ENCODE measurements around the gene XK. TPM values are rescaled to one million over a fixed set of nuclear protein-coding genes. Genes with fewer than 3 reads are reported as not detected.

Gene XK
- total RNA-seq, 1 donor from 2014 or later: 0.25 TPM

DNA sequence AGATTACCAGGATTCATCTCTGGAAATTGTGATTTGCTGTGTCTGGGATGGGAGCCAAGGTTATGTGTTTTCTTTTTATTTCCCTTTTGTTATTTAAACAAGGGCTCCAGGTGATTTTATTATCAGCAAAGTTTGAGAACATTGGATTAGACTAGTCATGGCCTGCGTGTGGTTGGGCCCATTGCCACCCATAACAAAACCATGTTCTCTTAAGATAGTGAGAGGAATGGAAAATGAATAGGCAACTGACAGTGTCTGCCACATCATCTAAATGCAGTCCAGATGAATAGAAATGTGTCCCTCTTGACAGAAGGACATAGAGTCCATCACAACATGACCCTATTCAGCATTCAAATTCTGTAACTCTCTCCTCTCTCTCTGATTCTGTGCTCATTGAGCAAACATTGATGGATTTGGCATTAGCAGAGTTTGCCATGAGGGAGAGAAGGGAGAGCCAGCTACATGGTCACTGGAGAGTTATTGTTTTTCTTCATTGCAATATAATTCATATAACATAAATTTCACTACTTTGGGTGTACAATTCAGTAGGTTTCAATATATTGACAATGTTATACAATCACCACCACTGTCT is 11.7 kb downstream of the XK start:
- Histone ChIP-seq H3K4me3 (ENCODE audit: insufficient read depth, low read depth, low read length) (no peak overlapping the region), H3K79me2 (ENCODE audit: insufficient read depth, low read length) (no peaks in the 10 kb centered on the region), H3K4me1 (ENCODE audit: insufficient read depth, low read length) (no peaks in the 10 kb centered on the region), H3K27me3 (ENCODE audit: insufficient read depth, low read length) (no peaks in the 10 kb centered on the region), H3K27ac (ENCODE audit: low read depth, low read length) (no peak overlapping the region), H3K9me3 (ENCODE audit: insufficient read depth, low read depth, low read length) (no peaks in the 10 kb centered on the region), H2AFZ (ENCODE audit: low read depth, low read length) (no peak overlapping the region), H3K4me2 (ENCODE audit: low read length) (no peak overlapping the region), H3K9ac (ENCODE audit: low read length) (no peak overlapping the region), H4K20me1 (ENCODE audit: insufficient read depth, low read length) (no peaks in the 10 kb centered on the region), H3K36me3 (ENCODE audit: insufficient read depth, low read length) (no peaks in the 10 kb centered on the region)
- FAIRE-seq (peak; percentile 29), DNase-seq (ENCODE audit: low read depth) (peak; percentile 20)
- H3K36me3 Mint-ChIP-seq (ENCODE audit: low read depth, unreplicated experiment): no peaks in the 10 kb centered on the region
- no peaks in the 10 kb centered on the region for H3K9me3 Mint-ChIP-seq (ENCODE audit: unreplicated experiment)
- no peaks in the 10 kb centered on the region for H3K4me1 Mint-ChIP-seq (ENCODE audit: low read depth, unreplicated experiment)
- no peak overlapping the region for H3K27ac Mint-ChIP-seq (ENCODE audit: unreplicated experiment)
- H3K4me3 Mint-ChIP-seq (ENCODE audit: unreplicated experiment): no peak overlapping the region
- no peaks in the 10 kb centered on the region for H3K27me3 Mint-ChIP-seq (ENCODE audit: low read depth, unreplicated experiment)
- no peak for TF ChIP-seq EZH2 (IDR thresholded peaks at IDR 0.05; ENCODE audit: insufficient read depth, low read length)
- TF ChIP-seq, protein P1, sequence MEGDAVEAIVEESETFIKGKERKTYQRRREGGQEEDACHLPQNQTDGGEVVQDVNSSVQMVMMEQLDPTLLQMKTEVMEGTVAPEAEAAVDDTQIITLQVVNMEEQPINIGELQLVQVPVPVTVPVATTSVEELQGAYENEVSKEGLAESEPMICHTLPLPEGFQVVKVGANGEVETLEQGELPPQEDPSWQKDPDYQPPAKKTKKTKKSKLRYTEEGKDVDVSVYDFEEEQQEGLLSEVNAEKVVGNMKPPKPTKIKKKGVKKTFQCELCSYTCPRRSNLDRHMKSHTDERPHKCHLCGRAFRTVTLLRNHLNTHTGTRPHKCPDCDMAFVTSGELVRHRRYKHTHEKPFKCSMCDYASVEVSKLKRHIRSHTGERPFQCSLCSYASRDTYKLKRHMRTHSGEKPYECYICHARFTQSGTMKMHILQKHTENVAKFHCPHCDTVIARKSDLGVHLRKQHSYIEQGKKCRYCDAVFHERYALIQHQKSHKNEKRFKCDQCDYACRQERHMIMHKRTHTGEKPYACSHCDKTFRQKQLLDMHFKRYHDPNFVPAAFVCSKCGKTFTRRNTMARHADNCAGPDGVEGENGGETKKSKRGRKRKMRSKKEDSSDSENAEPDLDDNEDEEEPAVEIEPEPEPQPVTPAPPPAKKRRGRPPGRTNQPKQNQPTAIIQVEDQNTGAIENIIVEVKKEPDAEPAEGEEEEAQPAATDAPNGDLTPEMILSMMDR (IDR thresholded peaks at IDR 0.05; ENCODE audit: insufficient read depth, low read depth, low read length): no peak

DNA sequence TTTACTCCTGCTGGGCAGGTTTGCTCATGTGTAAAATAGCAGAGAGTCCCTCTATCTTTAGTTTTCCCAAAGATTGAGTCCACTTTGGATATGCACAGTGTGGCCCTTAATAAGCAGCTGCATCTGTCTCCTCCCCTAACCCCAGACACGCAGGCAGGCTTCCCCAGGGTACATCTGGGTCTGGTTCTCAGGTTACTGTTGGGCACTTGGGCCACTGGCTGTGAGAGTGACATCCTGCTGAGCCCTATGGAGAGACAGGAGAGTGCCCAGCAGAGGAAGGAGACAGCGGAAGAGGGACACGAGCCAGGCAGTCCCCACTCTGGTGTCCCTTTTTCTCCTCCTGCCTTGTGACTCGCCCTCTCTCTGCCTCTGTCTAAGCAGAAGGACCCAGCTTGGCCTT is 16.0 kb downstream of the XK start:
- no peaks in the 10 kb centered on the region for H4K20me1 ChIP-seq (ENCODE audit: insufficient read depth, low read length)
- FAIRE-seq (no peak), DNase-seq (ENCODE audit: low read depth) (no peak)
- Mint-ChIP-seq H3K9me3 (ENCODE audit: unreplicated experiment) (no peaks in the 10 kb centered on the region), H3K36me3 (ENCODE audit: low read depth, unreplicated experiment) (no peaks in the 10 kb centered on the region), H3K4me1 (ENCODE audit: low read depth, unreplicated experiment) (no peaks in the 10 kb centered on the region), H3K4me3 (ENCODE audit: unreplicated experiment) (no peak overlapping the region), H3K27me3 (ENCODE audit: low read depth, unreplicated experiment) (no peaks in the 10 kb centered on the region), H3K27ac (ENCODE audit: unreplicated experiment) (no peak overlapping the region)
- H3K9ac ChIP-seq (ENCODE audit: low read length): no peak overlapping the region
- no peak overlapping the region for H3K27ac ChIP-seq (ENCODE audit: low read depth, low read length)
- H3K27me3 ChIP-seq (ENCODE audit: insufficient read depth, low read length): no peaks in the 10 kb centered on the region
- no peak overlapping the region for H2AFZ ChIP-seq (ENCODE audit: low read depth, low read length)
- no peaks in the 10 kb centered on the region for H3K9me3 ChIP-seq (ENCODE audit: insufficient read depth, low read depth, low read length)
- no peak overlapping the region for H3K4me2 ChIP-seq (ENCODE audit: low read length)
- no peaks in the 10 kb centered on the region for H3K79me2 ChIP-seq (ENCODE audit: insufficient read depth, low read length)
- TF ChIP-seq, protein P1 (IDR thresholded peaks at IDR 0.05; ENCODE audit: insufficient read depth, low read depth, low read length): no peak
- no peak for TF ChIP-seq EZH2 (IDR thresholded peaks at IDR 0.05; ENCODE audit: insufficient read depth, low read length)
- no peak overlapping the region for H3K4me3 ChIP-seq (ENCODE audit: insufficient read depth, low read depth, low read length)
- H3K4me1 ChIP-seq (ENCODE audit: insufficient read depth, low read length): no peaks in the 10 kb centered on the region
- H3K36me3 ChIP-seq (ENCODE audit: insufficient read depth, low read length): no peaks in the 10 kb centered on the region

DNA sequence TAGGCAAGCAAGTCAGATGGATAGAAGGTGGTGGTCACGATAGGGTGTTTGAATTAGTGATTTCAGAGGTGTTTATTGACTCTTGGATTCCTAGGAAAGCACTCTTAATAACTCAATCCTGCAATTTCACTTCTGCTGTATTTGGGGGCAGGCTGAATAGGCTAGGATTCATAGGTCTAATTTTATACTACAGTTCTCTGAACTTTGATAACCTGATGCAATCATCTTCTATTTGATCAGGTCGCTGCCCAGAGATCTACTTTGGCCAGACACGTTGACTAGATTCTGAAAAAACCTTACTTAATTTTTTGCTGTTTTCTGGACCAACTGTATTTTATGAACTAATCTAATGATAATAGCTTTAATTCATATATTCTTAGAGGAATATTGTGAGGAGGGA is 26.4 kb downstream of the XK start:
- H3K36me3 Mint-ChIP-seq (ENCODE audit: low read depth, unreplicated experiment): no peaks in the 10 kb centered on the region
- no peak overlapping the region for H2AFZ ChIP-seq (ENCODE audit: low read depth, low read length)
- TF ChIP-seq, protein P1 (IDR thresholded peaks at IDR 0.05; ENCODE audit: insufficient read depth, low read depth, low read length): no peak
- no peak for TF ChIP-seq EZH2 (IDR thresholded peaks at IDR 0.05; ENCODE audit: insufficient read depth, low read length)
- H3K4me1 ChIP-seq (ENCODE audit: insufficient read depth, low read length): no peaks in the 10 kb centered on the region
- no peaks in the 10 kb centered on the region for H3K9me3 ChIP-seq (ENCODE audit: insufficient read depth, low read depth, low read length)
- no peaks in the 10 kb centered on the region for H4K20me1 ChIP-seq (ENCODE audit: insufficient read depth, low read length)
- H3K27ac ChIP-seq (ENCODE audit: low read depth, low read length): no peak overlapping the region
- no peak overlapping the region for H3K4me3 Mint-ChIP-seq (ENCODE audit: unreplicated experiment)
- H3K27me3 Mint-ChIP-seq (ENCODE audit: low read depth, unreplicated experiment): no peaks in the 10 kb centered on the region
- H3K9me3 Mint-ChIP-seq (ENCODE audit: unreplicated experiment): no peaks in the 10 kb centered on the region
- H3K36me3 ChIP-seq (ENCODE audit: insufficient read depth, low read length): no peaks in the 10 kb centered on the region
- H3K9ac ChIP-seq (ENCODE audit: low read length): no peak overlapping the region
- no peak for DNase-seq (ENCODE audit: low read depth)
- no peak overlapping the region for H3K4me2 ChIP-seq (ENCODE audit: low read length)
- H3K4me1 Mint-ChIP-seq (ENCODE audit: low read depth, unreplicated experiment): no peaks in the 10 kb centered on the region
- H3K4me3 ChIP-seq (ENCODE audit: insufficient read depth, low read depth, low read length): no peak overlapping the region
- no peak overlapping the region for H3K27ac Mint-ChIP-seq (ENCODE audit: unreplicated experiment)
- H3K79me2 ChIP-seq (ENCODE audit: insufficient read depth, low read length): no peaks in the 10 kb centered on the region
- H3K27me3 ChIP-seq (ENCODE audit: insufficient read depth, low read length): no peaks in the 10 kb centered on the region
- peak; percentile 93 for FAIRE-seq

Data from astrocyte (in vitro differentiated cells and primary cell).